NCI-H2081 treated with DMSO at 0.1 percent for 48 hours (cell line): Measurements from ENCODE around the gene FER.
"Not testable (repeated sequence)": the region's sequence is repeated elsewhere in the genome, so short reads cannot be mapped to it uniquely, and the experiment has no call there.

Source experiments
- DNase-seq: peaks from one replicate; lab custom pipeline; 2025; lab: John Stamatoyannopoulos, UW

The FER gene

GRCh38 chr5:108881133-108881532 lies 133.4 kb downstream of the FER start:
- DNase-seq, result no peak

GRCh38 chr5:108884736-108885135 lies 137.0 kb downstream of the FER start:
- DNase-seq, result no peak

GRCh38 chr5:108898257-108898656 lies 150.6 kb downstream of the FER start:
- no peak for DNase-seq

- no peak for DNase-seq
Measured at GRCh38 chr5:108898707-108899106, 151.0 kb downstream of the FER start.

GRCh38 chr5:108899244-108899643 lies 151.5 kb downstream of the FER start:
- not testable (repeated sequence) for DNase-seq

- DNase-seq, result no peak
Measured at GRCh38 chr5:108900668-108901067, 153.0 kb downstream of the FER start.

- no peak for DNase-seq
Measured at GRCh38 chr5:108905805-108906204, 158.1 kb downstream of the FER start.

- no peak for DNase-seq
Measured at GRCh38 chr5:108910627-108911026, 162.9 kb downstream of the FER start.

- DNase-seq, result no peak
Measured at GRCh38 chr5:108911055-108911454, 163.4 kb downstream of the FER start.

GRCh38 chr5:108917596-108917995 lies 169.9 kb downstream of the FER start:
- no peak for DNase-seq

GRCh38 chr5:108919591-108920326 lies 172.1 kb downstream of the FER start:
- no peak for DNase-seq

GRCh38 chr5:108924457-108924961 lies 176.8 kb downstream of the FER start:
- no peak for DNase-seq

- no peak for DNase-seq
Measured at GRCh38 chr5:108925073-108925472, 177.4 kb downstream of the FER start.

- no peak for DNase-seq
Measured at GRCh38 chr5:108930107-108930506, 182.4 kb downstream of the FER start.

GRCh38 chr5:108935611-108936010 lies 187.9 kb downstream of the FER start:
- DNase-seq, result no peak

GRCh38 chr5:108937221-108937620 lies 189.5 kb downstream of the FER start:
- DNase-seq, result no peak

GRCh38 chr5:108940506-108940905 lies 192.8 kb downstream of the FER start:
- DNase-seq, result no peak

GRCh38 chr5:108941746-108942145 lies 194.0 kb downstream of the FER start:
- no peak for DNase-seq

GRCh38 chr5:108942701-108943100 lies 195.0 kb downstream of the FER start:
- no peak for DNase-seq

GRCh38 chr5:108945094-108945493 lies 197.4 kb downstream of the FER start:
- DNase-seq, result no peak

GRCh38 chr5:108946008-108946407 lies 198.3 kb downstream of the FER start:
- DNase-seq, result no peak

- DNase-seq, result no peak
Measured at GRCh38 chr5:108947164-108947563, 199.5 kb downstream of the FER start.

GRCh38 chr5:108950276-108950675 lies 202.6 kb downstream of the FER start:
- DNase-seq, result no peak

- no peak for DNase-seq
Measured at GRCh38 chr5:108953940-108954339, 206.2 kb downstream of the FER start.
